ENCODE data around the gene RAMAC.

GRCh38 chr15:83039206-83039605 is 53.2 kb downstream of the RAMAC start:
- TF ChIP-seq CTCF (conservative IDR thresholded peaks at IDR 0.05; ENCODE audit: low read depth, low read length) = no peak
- no peak for TF ChIP-seq CHD1 (IDR thresholded peaks at IDR 0.05; ENCODE audit: low read depth, low read length)
- no peak for TF ChIP-seq POLR2A (IDR thresholded peaks at IDR 0.05; ENCODE audit: low read depth, low read length)
- TF ChIP-seq USF2 (IDR thresholded peaks at IDR 0.05; ENCODE audit: low read depth, low read length) = no peak
